ENCODE data around the gene BPIFB2. TPM values are rescaled to one million over a fixed set of nuclear protein-coding genes. Genes with fewer than 3 reads are reported as not detected.
A peak's percentile ranks its signal among the peaks of the same experiment; 100 is the strongest.

BPIFB2 gene
- total RNA-seq, 1 donor from 2014 or later: not detected

- TF ChIP-seq CTCF (conservative IDR thresholded peaks at IDR 0.05): no peak
- no peaks in the 10 kb centered on the region for H3K36me3 Mint-ChIP-seq (ENCODE audit: low read depth)
- peaks cover 2% of the 10 kb centered on the region for H3K27me3 Mint-ChIP-seq (ENCODE audit: low read depth)
- H3K27ac Mint-ChIP-seq (ENCODE audit: unreplicated experiment): no peak overlapping the region
- peaks cover 24% of the 10 kb centered on the region for H3K4me1 Mint-ChIP-seq
- no peak overlapping the region for H3K4me3 Mint-ChIP-seq
- H3K9me3 Mint-ChIP-seq: no peaks in the 10 kb centered on the region
- no peak for DNase-seq (ENCODE audit: low read depth, low spot score)
Measured at GRCh38 chr20:33012327-33013189, 5.1 kb downstream of the BPIFB2 start.

- Mint-ChIP-seq H3K4me3 (no peak overlapping the region), H3K36me3 (ENCODE audit: low read depth) (no peaks in the 10 kb centered on the region), H3K27ac (ENCODE audit: unreplicated experiment) (no peak overlapping the region), H3K9me3 (no peaks in the 10 kb centered on the region), H3K27me3 (ENCODE audit: low read depth) (peaks cover 2% of the 10 kb centered on the region), H3K4me1 (peaks cover 21% of the 10 kb centered on the region)
- no peak for DNase-seq (ENCODE audit: low read depth, low spot score)
- no peak for TF ChIP-seq CTCF (conservative IDR thresholded peaks at IDR 0.05)
Measured at GRCh38 chr20:33013701-33014326, 6.3 kb downstream of the BPIFB2 start.

GRCh38 chr20:33014336-33015113, 7.0 kb downstream of the BPIFB2 start:
- peaks cover 14% of the 10 kb centered on the region for H3K4me1 Mint-ChIP-seq
- DNase-seq (ENCODE audit: low read depth, low spot score): no peak
- no peaks in the 10 kb centered on the region for H3K36me3 Mint-ChIP-seq (ENCODE audit: low read depth)
- H3K27ac Mint-ChIP-seq (ENCODE audit: unreplicated experiment): no peak overlapping the region
- H3K27me3 Mint-ChIP-seq (ENCODE audit: low read depth): peaks cover 2% of the 10 kb centered on the region
- H3K4me3 Mint-ChIP-seq: no peak overlapping the region
- no peak for TF ChIP-seq CTCF (conservative IDR thresholded peaks at IDR 0.05)
- H3K9me3 Mint-ChIP-seq: no peaks in the 10 kb centered on the region

- Mint-ChIP-seq H3K36me3 (ENCODE audit: low read depth) (no peaks in the 10 kb centered on the region), H3K9me3 (no peaks in the 10 kb centered on the region), H3K4me3 (no peak overlapping the region), H3K27me3 (ENCODE audit: low read depth) (peaks cover 2% of the 10 kb centered on the region), H3K4me1 (peaks cover 8% of the 10 kb centered on the region), H3K27ac (ENCODE audit: unreplicated experiment) (peak overlapping the region; percentile 3)
- TF ChIP-seq CTCF (conservative IDR thresholded peaks at IDR 0.05): no peak
- DNase-seq (ENCODE audit: low read depth, low spot score): no peak
Measured at GRCh38 chr20:33015114-33015484, 7.6 kb downstream of the BPIFB2 start.

GRCh38 chr20:33015700-33016580, 8.4 kb downstream of the BPIFB2 start:
- H3K4me1 Mint-ChIP-seq: peaks cover 5% of the 10 kb centered on the region
- TF ChIP-seq CTCF (conservative IDR thresholded peaks at IDR 0.05): no peak
- H3K27me3 Mint-ChIP-seq (ENCODE audit: low read depth): peaks cover 2% of the 10 kb centered on the region
- no peak overlapping the region for H3K4me3 Mint-ChIP-seq
- H3K36me3 Mint-ChIP-seq (ENCODE audit: low read depth): no peaks in the 10 kb centered on the region
- peak overlapping the region; percentile 20 for H3K27ac Mint-ChIP-seq (ENCODE audit: unreplicated experiment)
- DNase-seq (ENCODE audit: low read depth, low spot score): no peak
- no peaks in the 10 kb centered on the region for H3K9me3 Mint-ChIP-seq

Measured in neural crest cell (in vitro differentiated cells).